GM21825 (cell line): Measurements from ENCODE around the gene ITGB5.
"Not testable (repeated sequence)": the region's sequence is repeated elsewhere in the genome, so short reads cannot be mapped to it uniquely, and the experiment has no call there.

Experiments
- ATAC-seq: cut with Tn5 transposase; IDR thresholded peaks from one replicate; pipeline ENCODE4 v1.9.1; 2021; ENCODE audit warnings: mild to moderate bottlenecking, moderate library complexity; ENCODE audit not compliant: unreplicated experiment

Gene ITGB5

GRCh38 chr3:124759666-124760401, 127.3 kb downstream of the ITGB5 start:
- no peak for ATAC-seq

GRCh38 chr3:124758851-124759635, 128.1 kb downstream of the ITGB5 start:
- ATAC-seq = no peak

GRCh38 chr3:124757926-124758325, 129.2 kb downstream of the ITGB5 start:
- ATAC-seq = not testable (repeated sequence)

GRCh38 chr3:124752051-124752450, 135.1 kb downstream of the ITGB5 start:
- no peak for ATAC-seq

GRCh38 chr3:124751501-124751900, 135.7 kb downstream of the ITGB5 start:
- no peak for ATAC-seq

GRCh38 chr3:124749877-124750276, 137.3 kb downstream of the ITGB5 start:
- ATAC-seq = not testable (repeated sequence)

GRCh38 chr3:124748560-124749198, 138.5 kb downstream of the ITGB5 start:
- ATAC-seq = no peak

- no peak for ATAC-seq
Measured at GRCh38 chr3:124747111-124747981, 139.8 kb downstream of the ITGB5 start.

GRCh38 chr3:124745756-124746155, 141.4 kb downstream of the ITGB5 start:
- ATAC-seq = no peak

GRCh38 chr3:124741027-124741426, 146.1 kb downstream of the ITGB5 start:
- no peak for ATAC-seq

- no peak for ATAC-seq
Measured at GRCh38 chr3:124731760-124732159, 155.4 kb downstream of the ITGB5 start.

- no peak for ATAC-seq
Measured at GRCh38 chr3:124730941-124731297, 156.2 kb downstream of the ITGB5 start.

GRCh38 chr3:124730129-124730940, 156.8 kb downstream of the ITGB5 start, which contains the start of gene UMPS:
TSS of gene UMPS (plus strand) at chr3:124730452. CDS start at chr3:124730472, 20 bp downstream.
- peak; percentile 99 for ATAC-seq

- ATAC-seq = no peak
Measured at GRCh38 chr3:124722589-124722988, 164.6 kb downstream of the ITGB5 start.

- no peak for ATAC-seq
Measured at GRCh38 chr3:124714223-124714853, 172.8 kb downstream of the ITGB5 start.
